Activated gamma-delta T cell treated with Interleukin-2 at 50 U/mL for 16 hours (primary cell): ENCODE data around the gene CCR5.

ENCODE experiments used
- DNase-seq: peaks from one replicate; pipeline ENCODE4 v3.0.0-alpha.2; 2020

CCR5 gene

DNA sequence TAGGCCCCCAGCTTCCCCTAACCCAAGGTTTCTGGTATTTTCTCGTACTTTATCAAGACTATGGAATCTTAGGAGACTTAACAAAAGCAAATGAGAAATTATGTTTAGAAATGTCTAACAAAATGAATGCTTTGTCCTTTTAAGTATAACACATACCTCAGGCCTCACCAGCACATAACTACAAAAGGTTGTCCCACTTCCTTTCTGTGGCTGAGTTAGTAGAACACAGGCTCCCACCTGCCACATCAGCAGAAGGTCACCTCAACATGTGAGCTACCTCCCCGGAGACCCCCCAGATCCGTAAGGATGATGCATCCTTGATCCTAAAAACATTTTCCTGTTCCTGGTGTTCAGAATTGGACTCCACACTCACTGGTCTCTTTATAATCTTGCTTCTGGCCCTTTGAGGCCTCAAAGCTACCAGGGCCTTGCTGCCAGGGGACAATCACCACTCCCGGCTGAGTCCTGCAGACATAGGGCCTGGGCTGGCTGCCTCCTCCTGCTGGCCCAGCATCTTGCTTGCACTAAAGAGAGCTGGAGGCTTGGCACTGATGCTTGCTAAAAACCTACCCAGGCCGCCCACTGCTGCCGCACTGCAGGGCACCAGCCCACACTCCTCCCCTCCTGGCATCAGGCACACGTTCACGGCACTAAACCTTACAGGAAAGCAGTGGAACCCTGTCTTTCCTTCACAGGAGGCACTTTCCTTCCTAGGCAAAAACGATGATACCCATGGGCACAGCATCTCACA is 39.2 kb downstream of the CCR5 start:
- no peak for DNase-seq

DNA sequence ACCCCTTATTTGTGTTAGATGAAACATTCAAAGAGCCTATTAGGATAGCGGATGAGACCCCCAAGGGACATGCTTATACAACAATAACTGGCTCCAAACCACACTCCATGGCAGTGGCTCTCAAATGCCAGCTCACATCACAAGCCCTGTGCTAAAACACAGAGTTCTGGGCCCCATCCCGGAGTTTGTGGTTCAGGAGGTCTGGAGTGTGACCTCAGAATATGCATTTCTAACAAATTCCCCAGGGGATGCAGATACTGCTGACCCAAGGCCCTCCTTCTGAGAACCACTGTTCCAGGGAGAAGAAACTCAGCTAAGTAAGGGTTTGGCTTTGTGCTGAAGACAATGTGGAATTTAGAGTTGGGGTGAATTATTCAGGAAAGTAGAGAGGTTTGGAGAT is 39.9 kb downstream of the CCR5 start:
- DNase-seq = no peak

DNA sequence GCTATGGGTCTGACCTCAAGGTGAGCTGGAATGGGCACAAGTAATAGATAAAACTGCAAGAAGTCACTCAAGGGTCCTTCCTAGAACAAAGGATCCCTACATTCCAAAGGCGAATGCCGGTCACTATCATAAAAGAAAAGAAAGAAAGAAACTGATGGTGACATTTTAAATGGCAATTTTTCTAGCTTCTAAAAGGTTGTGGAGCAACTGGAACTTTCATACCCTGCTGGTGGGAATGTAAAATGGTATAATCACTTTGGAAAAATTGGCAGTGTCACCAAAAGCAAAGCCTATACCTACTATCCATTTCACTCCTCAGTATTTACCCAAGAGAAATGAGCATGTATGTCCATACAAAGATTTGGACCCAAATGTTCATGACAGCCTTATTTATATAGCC is 40.5 kb downstream of the CCR5 start:
- DNase-seq = no peak

- DNase-seq = no peak
Measured at GRCh38 chr3:46412786-46413298, 42.1 kb downstream of the CCR5 start.

- DNase-seq = no peak
Measured at GRCh38 chr3:46413951-46414350, 43.2 kb downstream of the CCR5 start.

GRCh38 chr3:46414739-46415138 is 44.0 kb downstream of the CCR5 start:
- DNase-seq = no peak

DNA sequence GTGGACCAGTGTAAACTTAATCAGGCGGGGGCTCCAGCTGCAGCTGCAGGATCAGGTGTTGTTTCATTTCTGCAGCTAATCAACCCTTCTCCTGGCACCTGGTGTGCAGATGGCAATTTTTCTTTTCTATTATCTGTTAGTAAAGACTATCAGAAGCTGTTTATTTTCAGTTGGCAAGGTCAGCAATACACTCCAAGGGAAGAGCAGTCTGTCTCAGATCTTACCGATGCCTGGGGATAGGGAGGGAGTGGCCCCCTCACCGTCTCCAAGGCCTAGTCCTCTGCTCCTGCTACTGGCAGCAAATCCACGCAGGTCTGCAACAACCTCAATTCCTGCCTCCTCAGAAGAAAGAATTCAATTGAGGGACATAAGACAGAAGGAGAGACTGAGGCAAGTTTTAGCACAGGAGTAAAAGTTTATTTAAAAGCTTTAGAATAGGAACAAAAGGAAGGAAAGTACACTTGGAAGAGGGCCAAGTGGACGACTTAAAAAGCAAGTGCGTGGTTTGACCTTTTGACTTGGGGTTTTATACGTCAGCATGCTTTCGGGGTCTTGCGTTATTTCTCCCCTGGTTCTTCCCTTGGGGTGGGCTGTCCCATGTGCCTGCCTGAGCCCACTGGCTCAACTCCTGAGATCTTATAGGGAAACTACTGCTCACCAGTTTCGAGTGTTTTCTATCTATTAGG is 45.5 kb downstream of the CCR5 start:
- DNase-seq = no peak

GRCh38 chr3:46416811-46417510 is 46.2 kb downstream of the CCR5 start:
- no peak for DNase-seq

DNA sequence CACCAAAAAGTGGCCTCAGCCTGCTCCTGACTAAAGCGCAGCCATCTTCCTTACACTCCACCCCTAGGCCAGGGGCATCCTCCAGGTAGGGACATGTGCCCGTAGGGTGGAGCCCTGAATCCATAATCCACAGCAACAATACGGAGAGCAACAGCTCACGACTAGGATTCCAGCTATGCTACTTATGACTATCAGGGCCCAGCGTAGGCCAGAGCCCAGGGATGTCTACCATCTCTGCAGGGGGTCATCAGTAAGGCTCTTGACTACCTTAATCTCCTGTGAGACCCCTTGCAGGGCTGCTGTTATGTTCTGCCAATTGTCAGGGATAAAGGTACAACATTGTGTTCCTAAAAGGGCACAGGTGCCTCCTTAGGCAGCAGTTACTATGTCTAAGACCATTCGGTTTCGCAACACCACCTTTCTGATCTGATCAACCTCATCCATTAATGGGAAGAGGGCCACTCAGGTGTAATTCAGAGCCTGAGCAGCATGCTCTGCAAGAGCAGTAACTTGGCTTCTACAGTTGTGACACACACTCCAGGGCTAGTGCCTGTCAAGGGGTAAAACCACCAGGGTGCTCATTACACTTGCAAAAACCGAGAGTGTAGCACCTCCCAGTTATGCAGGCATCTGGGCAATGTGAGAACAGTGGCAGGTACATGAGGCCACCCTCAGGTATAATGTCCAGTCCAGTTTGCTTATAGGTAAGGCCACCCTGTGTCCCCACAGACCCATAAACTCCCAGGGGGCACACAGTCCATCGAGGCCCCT is 47.3 kb downstream of the CCR5 start:
- no peak for DNase-seq

- DNase-seq = no peak
Measured at GRCh38 chr3:46419816-46420215, 49.1 kb downstream of the CCR5 start.

DNA sequence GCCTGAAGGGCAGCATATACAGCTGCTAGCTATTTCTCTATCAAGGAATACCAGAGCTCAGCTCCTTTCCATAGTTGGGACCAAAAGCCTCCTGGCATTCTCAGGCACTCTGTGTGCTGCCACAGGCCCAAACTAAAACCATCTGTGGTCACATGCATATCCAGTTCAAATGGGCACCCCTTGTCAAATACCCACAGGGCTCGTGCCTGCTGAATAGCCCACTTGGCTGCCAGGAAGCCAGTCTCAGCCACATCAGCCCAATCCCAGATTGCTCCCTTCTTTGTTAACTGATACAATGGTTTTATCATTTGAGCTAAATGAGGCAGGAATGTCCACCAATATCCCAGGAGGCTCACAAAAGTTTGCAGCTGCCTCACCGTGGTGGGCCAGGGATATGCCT is 50.2 kb downstream of the CCR5 start:
- DNase-seq = no peak

- no peak for DNase-seq
Measured at GRCh38 chr3:46422617-46423016, 51.9 kb downstream of the CCR5 start.

DNA sequence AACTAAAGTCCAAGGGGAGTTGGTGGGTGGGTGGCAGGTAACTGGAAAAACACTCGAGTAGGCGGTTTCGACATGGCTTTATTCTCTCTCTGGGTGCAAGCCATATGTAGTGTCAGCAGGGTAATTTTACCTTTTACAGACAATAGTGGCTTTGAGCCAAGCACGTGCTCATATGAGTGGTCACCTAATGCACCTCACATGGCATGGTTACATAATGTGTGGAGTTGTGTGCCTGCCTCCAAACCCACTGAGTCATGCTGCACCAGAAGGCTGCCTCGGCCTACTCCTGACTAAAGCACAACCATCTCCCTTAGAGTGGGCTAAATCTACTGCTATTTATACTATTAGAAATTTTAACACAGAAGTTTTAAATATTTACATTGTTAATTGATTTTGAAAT is 52.8 kb downstream of the CCR5 start:
- DNase-seq = no peak
